ENCODE results near the gene PTTG1IP2.

DNA sequence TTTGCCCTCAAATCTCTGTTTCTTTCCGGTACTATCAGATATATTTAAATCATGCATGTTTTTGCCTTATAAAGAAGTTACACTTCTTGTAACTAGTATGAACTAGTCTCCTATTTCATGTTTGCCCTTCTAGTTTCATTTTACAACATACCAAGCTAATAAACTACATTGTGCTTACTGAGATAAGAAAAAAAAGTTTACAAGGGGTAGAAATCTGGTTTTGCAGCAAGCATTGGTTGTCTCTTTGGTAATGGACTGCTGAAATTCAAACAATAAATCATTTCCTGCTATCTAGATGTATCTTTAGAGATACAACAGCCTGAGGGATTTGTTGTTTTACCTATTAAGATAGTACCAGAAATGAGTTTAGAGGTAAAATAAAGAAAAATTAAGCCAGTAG is 18.8 kb downstream of the PTTG1IP2 start:
- TF ChIP-seq RAD21 (IDR thresholded peaks at IDR 0.05; ENCODE audit: low read depth) (no peak), ZBTB7A (IDR thresholded peaks at IDR 0.05; ENCODE audit: low read depth) (no peak), FOXM1 (IDR thresholded peaks at IDR 0.05; ENCODE audit: borderline replicate concordance, low read depth) (no peak), TCF12 (IDR thresholded peaks at IDR 0.05; ENCODE audit: low read depth) (no peak)
- TF ChIP-seq, protein P1, sequence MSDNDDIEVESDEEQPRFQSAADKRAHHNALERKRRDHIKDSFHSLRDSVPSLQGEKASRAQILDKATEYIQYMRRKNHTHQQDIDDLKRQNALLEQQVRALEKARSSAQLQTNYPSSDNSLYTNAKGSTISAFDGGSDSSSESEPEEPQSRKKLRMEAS (IDR thresholded peaks at IDR 0.05) = no peak
